NCI-H226 (cell line): Measurements from ENCODE around the gene MAPKAPK3.

Experiments used
- DNase-seq: peaks from one replicate; pipeline ENCODE4 v3.0.0-alpha.2; 2015

The MAPKAPK3 gene

GRCh38 chr3:50628601-50629000, 11.7 kb downstream of the MAPKAPK3 start:
- DNase-seq = no peak

GRCh38 chr3:50630394-50630793, 13.4 kb downstream of the MAPKAPK3 start:
- DNase-seq = no peak

DNA sequence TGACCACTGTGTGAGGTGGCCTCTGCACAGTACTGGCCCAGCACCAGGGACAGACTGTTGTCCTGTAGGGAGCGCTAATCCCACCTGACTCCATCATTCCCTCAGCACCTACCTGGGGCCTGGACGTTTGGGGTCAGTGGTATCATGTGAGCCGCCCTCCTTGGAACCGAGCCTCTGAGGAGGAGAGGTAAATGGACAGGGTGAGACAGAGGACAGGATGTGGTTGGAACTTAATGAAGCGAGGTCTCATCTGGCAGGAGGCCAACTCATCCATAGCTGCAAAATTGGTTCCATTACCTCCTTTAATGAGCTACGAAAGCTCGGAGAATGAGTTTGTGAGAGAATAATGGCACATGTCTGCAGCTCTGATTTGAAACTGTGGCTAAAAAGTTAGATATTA, 13.9 kb downstream of the MAPKAPK3 start:
- no peak for DNase-seq

GRCh38 chr3:50632450-50632849, 15.5 kb downstream of the MAPKAPK3 start:
- no peak for DNase-seq

- no peak for DNase-seq
Observed at GRCh38 chr3:50633230-50633790, 16.4 kb downstream of the MAPKAPK3 start.

DNA sequence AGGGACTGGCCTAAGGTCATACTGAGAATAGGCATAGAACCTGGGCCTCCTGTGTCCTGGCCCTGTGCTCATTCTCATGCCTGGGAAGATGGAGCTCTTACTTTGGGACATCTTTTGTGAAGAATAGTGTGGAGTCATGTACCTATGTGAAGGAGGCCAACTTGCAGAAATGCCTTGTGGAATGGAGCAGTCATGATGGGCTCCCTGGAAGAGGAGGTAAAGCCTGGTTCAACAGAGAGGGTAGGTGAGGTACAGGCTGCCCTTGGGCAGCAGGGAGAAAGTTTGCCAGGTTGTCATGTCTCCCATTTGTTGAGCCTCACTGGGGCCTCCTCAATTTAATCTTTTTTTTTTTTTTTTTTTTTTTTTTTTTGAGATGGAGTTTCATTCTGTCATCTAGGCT, 18.1 kb downstream of the MAPKAPK3 start:
- no peak for DNase-seq

- no peak for DNase-seq
Observed at GRCh38 chr3:50637011-50637410, 20.1 kb downstream of the MAPKAPK3 start.

GRCh38 chr3:50637945-50638344, 21.0 kb downstream of the MAPKAPK3 start:
- no peak for DNase-seq

DNA sequence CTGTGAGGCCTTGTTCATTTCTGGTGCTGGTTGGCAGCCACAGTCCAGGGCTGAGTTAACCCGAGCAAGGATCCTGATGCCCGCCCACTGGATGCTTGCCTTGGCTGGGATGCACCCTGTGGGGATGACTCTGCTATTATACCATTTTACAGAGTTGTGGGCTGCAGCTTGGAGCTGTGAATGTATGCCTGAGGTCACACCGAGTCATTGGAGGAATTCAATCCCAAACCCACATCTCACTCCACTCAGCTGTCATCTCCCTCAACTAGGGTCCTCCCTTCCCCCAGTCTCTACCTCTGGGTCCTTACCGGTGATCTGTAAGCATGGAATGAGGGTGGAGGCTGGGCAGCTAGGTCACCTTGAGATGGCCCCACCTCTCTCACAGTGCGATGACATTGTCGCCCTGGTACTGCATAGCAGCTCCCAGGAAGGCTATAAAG, 22.1 kb downstream of the MAPKAPK3 start:
- peak; percentile 56 for DNase-seq

DNA sequence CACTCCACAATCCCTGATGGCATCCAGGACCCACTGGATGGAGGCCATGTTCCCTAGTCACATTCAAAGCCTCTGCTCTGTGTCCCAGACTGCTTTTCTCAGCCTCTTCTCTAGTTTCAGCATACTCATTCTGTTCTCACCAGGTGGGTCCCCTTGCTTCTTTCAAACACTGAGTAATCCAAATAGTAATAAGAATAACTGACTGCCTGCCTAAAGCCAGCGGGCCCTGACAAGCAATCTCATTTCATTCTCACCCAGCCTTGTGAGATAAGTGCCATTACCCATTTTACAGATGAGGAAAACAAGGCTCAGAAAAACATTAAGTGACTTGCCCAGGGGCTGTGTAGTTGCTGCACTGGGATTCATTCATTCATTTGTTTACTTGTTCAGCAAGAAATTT, 25.4 kb downstream of the MAPKAPK3 start:
- DNase-seq = no peak

GRCh38 chr3:50644561-50644960, 27.6 kb downstream of the MAPKAPK3 start:
- DNase-seq = no peak

DNA sequence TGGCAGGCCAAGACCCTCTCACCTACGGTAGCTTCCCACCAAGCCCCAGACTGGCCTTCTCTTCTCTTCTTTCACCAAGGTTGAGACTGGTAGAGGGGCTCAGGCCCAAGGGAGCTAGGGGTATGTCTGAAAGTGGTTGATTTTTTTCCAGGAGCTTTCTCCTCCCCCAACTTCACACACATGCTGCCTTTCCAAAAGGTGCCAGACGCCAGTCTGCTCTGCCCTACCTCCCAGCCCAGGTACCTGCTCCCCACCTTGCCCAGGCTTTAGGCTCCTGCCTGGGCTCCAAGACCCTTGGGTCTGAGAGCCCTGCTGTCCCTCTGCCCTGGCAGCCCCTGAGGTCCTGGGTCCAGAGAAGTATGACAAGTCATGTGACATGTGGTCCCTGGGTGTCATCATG, 28.4 kb downstream of the MAPKAPK3 start:
- DNase-seq = no peak

DNA sequence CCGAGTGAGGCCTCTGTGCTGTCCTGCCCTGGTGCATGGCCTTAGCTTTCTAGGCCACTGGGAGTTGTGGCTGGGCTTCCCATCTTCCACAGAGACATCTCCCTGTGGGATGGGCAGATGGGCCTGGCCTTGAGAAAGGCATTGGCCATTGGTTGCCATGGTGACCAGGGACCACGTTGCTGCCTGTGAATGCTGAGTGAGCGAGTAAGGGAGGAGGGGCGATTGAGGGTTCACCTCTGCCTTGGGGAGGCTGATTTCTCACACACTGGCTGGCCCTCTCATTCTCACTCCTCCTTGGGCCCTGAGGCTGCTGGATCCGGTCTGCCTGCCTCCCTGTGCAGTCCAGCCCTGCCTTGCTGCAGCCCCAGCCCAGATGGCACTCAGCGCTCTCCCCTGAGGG, 31.4 kb downstream of the MAPKAPK3 start:
- DNase-seq = no peak

DNA sequence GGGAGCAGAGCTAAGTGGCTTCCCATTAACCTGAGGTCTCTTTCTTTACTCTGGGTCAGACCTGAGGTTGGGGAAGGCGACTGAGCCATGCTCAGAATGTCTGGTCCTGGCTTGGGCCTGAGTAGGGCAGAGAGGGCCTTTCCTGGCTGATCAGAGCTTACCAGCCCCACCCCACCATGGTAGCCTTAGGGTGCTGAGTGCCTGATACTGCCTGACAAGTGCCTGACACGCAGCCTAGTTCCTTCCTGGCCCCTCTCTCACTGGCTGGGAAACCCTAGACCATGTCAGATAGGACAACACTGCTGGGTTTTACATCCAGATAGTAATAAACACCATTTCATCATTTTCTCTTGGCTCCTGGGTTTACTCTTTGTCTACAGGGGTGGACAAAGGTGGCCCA, 32.0 kb downstream of the MAPKAPK3 start:
- DNase-seq = no peak

DNA sequence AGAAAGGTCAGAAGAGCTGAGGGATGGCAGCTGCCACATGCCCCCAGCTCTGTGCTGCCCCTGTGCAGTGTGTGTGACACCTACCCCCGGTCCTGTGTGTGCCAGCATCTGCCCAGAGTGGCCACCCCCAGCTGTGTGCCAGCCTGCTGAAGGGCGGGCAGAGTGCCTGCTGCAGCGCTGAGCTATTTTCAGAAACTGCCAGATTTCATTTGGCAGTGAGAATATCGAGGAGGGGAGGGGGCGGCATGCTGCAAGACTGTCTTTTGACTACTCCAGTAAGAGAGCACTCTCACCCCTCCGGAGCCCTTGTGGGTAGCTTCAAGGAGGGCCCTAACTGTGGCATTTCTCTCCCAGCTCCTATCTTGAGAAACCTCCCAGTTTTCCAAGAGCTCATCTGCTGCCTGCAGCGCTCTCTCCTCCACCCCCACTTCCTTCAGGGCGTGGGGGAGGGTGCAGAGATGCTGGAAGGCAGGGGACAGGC, 32.5 kb downstream of the MAPKAPK3 start:
- no peak for DNase-seq

- DNase-seq = no peak
Observed at GRCh38 chr3:50650018-50650417, 33.1 kb downstream of the MAPKAPK3 start.

DNA sequence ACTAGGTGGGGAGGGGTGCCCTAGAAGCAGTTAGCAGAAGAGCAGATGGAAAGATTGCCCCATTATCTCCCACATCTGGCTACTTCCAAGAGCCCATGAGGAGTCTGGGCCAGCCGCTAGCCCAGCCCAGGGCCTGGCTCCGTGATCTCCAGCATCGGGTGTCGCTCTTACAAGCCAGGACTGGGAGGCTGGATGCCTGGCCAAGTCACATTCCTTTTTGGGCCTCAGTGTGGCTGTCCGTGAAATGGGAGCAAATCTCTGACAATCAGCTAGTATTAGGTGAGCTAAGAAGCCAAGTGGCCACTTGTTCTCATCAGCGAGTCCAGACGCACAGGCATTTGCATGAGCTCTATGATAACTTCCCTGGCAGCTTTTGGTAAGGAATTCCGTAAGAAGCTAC, 34.5 kb downstream of the MAPKAPK3 start:
- DNase-seq = no peak

GRCh38 chr3:50651920-50652529, 35.1 kb downstream of the MAPKAPK3 start:
- DNase-seq = no peak

DNA sequence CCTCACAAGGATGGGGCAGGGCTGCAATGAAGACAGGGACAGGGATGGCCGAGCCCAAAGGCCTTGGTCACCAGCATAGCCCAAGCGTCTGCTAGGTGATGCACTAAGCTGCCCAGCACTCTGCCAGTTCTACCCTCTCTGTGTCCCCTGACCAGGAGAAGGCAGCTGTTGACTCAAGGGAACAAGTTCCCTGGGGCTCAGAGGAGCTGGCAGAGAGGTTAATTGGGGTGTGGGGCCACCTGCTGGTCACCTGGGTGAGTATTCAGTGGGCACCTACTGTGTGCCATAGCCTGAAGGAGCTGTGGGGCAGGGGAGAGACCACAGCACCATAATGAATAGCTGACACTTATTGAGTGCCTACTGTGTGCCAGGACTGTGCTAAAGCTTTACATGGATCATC, 35.8 kb downstream of the MAPKAPK3 start:
- DNase-seq = no peak

DNA sequence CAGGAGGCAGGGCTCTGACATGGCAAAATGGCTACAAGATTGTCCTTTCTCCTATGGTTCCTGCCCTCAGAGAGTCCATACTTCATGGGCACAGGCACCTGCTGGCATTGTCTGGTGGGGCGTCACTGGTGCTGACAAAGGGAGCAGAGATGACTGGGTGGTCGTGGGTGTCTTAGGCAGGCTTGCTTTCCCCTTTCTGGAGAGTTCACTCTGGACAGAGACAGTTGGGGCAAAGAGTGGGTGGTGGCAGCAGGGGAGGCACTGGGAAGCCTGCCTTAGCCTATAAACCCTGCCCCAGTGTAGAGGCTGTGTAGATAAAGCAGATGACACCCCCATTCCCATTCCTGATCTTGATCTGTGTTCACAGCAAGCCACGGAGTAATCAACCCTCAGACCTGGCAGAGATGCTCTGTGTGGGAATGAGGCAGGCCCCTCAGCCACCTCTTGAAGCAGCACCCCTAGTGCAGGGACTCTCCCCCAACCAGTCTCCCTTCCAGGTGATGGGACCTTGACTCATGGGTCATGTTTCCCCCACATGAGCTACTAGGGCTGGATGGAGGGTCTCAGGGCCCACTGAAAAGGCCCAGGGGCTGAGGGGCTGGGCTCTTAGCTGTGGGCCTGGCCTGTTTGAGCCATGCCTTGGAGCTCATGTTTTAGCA, 37.1 kb downstream of the MAPKAPK3 start:
- DNase-seq = no peak

GRCh38 chr3:50655009-50655830, 38.3 kb downstream of the MAPKAPK3 start:
- DNase-seq = no peak

DNA sequence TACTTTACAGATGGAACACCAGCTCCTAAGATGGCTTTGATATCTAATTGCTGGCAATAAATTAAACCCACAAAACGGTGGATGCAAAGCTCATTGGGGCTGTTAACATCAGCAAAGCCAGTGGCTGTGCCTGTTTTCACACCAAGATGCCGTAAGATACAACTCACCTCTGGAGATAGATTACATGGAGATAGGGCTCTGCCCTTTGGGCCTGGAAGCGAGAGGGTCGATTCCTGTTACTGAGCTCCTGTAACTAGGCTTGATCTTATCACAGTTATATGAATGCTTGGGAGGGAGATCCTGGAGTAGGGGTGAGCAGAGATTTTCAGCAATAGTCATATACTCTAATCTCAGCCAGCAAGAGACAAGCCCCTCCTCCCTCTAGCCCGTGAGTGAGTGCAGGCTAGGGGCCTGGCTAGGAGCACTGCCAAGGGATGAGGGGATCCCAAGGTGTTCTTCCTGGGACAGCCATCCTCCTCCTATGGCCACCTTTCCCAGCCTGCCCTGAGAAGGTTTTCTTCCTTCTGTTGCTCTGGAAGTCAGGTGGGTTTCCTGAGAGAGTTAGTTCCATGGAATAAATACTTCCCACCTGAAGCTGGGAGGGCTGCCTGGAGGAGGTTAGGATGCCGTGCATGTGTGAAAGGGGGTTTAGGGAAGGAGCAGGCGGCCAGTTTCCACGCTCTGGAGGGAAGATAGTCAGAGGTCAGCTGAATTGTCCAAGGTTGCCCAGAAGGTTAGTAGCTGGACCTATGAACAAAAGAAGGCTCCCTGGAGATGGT, 39.7 kb downstream of the MAPKAPK3 start:
- DNase-seq = no peak

- no peak for DNase-seq
Observed at GRCh38 chr3:50657407-50657806, 40.5 kb downstream of the MAPKAPK3 start.
